SW 1271 (cell line): ENCODE results near the gene RPS6KB2.
A peak's percentile ranks its signal among the peaks of the same experiment; 100 is the strongest.

ENCODE experiments used
- DNase-seq, 2 experiments: peaks; one replicate each; lab custom pipeline; 2025; lab: John Stamatoyannopoulos, UW

The RPS6KB2 gene

DNA sequence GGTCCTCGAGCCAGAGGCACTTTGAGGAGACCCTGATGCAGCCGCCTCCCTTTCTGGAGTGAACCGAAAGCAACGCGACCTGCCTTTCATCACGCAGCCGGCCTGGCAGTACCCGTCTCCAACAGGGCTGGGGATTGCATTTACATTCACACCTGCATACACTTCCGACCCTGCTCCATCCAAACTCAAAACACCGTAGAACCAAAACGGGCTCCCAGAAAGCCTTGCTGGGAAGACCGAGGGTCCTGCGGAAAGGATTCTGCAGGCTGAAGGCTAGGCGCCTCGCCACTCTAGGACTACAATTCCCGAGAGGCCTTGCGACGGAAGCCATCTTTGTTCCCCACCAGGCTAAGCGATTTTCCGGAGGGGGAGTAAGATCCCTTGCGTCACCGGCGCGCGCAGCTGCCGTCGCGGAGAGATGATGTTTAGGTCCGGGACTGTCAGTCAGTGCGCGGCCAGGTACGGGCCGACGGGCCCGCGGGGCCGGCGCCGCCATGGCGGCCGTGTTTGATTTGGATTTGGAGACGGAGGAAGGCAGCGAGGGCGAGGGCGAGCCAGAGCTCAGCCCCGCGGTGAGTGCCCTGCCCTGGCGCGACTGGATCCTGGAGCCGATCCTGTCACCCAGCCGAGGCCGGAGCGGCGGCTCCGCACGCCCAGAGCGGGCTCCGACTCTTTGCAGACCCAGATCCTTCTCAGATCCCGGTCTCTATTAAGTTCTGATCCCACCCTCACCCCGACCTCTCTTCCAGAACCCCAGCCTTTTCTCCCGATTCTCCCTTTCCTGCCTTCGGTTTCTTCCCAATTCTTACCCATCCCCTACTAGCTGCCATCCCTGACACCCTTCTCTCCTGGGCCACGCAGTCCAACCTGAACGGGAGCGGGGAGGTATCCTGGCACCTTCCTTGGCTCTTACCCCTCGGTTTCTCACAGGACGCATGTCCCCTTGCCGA, at the start of gene RPS6KB2:
Gene RPS6KB2, plus strand, starts transcription at position 443 of the 950 bp plus-strand sequence. Its CDS starts 52 bp downstream, at position 495.
- DNase-seq, result peak; percentile 86 to 96

DNA sequence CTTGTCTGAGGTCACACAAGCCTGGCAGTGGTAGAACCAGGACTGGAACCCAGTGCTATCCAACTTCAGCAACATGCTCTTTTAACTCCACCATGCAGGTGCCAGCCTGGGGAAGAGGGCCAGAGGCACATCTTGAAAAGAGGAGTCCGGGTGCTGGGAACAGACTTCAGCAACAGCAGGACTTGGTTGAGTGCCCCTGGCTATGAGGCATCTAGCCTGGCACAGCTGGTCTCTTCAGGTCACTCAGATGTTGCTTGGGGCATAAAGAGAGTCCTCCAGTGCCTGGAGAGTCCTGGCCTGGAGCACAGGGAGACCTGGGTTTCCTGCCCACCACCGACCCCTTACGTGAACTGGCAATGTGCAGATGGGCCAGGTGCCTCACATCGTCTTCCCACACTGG, 49.8 kb upstream of the RPS6KB2 start:
- DNase-seq, result no peak

DNA sequence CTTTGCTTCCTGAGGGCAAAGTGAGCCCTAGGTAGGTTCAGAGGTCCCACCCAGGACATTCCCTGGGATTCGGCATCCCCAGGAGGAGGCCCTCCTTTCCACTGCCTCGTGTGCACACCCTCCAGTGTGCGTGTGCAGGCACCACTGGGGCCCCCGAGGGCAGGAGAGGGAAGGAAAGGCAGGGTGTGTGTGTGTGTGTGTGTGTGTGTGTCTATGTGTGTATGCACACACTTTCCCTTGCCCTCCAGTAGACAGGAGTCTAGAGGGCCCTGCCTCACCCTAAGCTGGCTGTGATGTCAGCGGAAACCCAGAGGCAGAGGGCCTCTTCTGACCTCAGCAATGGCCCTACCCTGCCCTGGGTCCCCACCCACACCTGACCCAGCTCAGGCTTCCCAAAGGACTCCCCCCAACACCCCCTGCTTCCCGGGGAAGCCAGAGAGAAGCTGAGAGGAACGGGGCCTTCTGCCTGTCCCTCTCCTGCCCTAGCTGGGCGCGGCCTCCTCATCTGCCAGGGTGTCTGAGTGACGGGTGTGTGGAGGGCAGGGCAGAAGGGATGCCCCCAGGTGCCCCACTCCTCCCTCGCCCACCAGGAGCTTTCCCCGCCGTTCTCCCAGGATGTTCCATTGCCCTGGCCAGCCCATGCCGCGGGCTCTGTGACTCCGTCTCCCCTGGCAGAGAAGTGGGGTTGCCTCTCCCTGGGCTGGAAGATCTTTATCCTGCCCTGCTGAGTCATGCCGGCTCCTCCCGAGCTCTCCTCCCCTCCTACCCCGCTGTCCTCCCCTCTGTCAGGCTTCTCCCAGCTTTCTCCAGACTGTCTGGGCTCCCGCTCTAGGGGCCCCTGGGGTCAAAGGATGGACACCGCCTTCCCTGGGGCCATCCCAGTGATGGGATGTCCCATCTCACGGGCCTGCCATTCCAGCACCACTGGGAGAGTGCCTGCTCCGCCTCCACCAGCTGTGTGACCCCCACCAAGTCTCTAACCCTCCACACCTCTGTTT, 48.9 kb upstream of the RPS6KB2 start:
- no peak for DNase-seq

DNA sequence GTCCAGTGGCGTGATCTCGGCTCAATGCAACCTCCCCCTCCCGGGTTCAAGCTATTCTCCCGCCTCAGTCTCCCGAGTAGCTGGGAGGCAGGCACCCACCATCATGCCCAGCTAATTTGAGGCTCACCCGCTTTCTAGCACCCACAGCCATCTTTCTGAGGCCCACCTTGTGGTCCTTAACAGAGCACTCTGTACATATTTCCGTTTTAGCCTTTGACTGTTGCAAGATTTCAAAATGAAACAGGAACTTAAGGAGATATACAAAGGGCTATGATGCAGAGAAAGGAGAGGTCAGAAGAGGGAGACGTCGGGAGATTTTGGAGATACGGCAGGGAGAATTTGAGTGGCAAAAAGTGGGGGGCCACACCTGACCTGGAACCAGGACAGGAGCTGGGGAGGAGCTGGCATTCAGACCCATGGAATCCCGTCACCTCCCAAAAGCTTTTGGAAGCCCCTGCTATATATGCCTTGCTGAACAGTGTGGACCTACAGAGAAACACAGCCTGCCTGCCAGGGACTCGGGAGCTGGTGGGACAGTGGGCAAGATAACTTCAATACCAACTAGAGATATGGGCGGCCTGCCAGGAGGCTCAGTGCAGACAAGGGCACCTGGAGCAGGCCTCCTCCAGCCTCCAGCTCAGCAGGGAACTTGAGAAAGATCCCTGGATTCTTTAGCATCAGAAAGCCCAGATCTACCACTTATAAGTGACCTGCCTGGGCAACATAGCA, 46.9 kb upstream of the RPS6KB2 start:
- no peak for DNase-seq

DNA sequence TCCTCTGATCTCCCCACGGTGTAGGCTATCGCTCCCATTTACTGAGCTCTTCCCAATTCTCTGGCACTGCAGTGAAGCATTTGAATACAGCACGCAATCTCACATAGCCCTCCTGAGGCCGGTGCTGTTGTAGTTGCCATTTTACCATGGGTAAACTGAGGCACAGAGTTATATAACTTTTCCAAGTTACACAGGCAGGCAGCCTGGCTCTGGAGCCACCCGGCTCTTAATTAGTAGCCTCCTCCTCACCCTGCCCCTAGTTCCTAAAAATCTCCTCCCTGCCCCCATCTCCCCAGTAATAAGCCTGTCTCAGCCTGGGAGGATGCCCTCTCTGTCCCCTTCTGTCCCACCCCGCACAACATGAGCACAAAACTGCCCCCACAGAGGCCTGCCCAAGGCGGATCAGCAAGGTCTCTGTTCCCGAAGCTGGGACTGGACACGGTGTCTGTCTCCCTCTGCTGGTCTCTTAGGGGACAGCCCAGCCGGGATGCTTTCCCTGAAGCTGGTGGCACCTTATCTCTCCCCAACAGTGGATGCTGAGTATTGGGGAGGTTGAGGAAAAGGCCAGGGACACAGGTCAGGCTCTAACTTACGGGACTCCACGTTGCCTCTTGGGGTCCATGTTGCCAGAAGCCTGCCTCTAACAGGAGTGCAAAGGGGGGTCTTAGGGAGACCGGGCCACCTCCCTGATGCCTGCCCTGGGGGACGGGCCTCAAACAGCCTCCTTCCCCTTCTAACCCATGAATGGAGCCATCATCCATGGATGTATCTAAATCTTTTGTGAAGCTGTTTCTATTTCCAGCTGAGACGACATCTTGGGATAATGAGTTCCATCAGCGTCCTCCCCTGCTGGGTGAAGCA, 45.8 kb upstream of the RPS6KB2 start:
- peak; percentile 39 to 72 for DNase-seq

DNA sequence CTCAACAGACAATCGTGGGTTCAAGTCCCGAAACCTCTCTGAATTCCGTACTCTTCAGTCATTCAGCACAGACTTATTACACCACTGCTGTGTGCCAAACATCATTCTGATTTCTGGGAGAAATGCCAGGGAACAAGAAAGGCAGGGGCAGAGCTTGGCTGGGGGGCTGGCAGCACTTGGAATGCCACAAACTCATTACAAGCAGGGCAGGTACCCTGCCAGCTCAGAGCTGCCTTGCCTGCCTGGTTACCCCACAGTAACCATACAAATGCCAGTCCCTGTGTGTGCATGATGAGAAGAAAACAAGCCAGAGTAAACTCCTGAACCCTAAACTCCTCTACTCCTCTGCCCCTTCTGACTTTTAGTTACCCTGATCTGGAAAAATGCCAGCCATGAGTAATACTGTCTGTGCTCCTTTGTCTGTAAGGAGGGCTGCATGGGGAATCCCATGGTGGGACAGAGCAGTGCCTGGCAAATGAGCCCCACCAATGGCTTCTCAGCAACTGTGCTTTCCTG, 43.4 kb upstream of the RPS6KB2 start:
- no peak for DNase-seq

DNA sequence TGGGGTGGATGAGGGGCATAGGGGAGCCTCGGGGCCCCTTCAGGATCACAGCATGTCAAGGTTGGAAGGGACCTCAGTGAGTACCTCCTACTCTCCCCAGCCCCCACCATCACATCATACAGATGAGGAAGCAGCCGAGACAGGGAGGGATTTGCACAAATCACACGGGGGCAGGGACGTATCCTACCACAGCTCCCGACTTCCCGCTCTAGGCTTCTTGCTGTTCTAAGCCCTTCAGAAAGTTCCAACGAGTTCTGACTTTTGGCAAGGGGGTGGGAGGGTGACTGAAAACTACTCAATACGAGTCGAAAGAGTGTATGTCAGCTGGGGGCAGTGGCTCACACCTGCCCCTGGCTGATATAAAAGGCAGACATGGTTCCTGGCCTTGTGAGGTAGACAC, 41.2 kb upstream of the RPS6KB2 start:
- DNase-seq, result no peak

DNA sequence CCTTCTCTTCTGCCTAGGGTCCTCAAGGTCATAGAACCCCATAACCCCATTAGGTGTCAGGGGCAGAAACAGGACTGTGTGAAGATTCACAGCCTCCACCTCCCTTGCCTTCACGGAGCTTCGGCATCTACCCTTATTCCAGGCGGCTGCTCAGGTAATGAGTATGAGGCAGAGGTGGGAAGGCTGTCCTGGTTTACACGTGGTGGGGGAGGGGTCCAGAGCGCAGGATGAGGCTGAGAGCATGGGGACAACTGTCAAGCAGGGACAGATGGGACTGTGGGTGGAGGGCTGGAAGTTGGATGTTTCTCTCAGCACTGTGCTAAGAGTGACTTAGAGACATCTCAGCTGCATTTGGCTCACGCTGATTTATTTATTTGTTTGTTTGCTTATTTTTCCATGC, 40.8 kb upstream of the RPS6KB2 start:
- DNase-seq, result no peak

DNA sequence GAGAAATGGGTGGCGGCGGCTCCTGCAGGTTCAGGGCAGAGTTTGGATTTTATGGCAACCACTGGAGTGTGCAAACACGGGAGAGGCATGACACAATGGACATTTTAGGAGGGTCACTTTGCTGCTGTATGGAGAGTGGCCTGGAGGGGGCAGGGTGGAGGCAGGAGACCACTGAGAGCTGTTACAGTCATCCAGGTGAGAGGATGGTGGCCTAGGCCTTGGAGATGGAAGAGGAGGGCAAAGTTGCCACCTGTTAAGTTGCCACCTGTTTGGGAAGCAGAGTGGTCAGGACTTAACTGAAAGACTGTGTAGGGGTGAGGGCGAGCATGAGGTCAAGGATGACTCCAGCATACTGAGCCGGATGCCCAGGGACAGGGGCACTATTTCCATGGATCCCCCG, 38.8 kb upstream of the RPS6KB2 start:
- DNase-seq, result peak in 1 of 2 experiments; percentile 38

DNA sequence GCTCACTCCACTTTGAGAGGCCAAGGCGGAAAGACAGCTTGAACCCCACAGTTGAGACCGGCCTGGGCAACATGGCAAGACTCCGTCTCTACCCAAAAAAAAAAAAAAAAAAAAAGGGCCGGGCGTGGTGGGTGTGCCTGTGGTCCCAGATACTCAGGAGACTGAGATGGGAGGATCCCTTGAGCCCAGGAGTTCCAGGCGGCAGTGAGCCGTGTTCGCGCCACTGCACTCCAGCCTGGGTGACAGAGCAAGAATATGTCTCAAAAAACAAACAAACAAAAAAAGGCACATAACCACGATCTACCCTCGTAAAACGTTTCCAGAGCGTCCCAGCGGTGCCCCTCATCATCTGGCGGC, 37.4 kb upstream of the RPS6KB2 start:
- no peak for DNase-seq

DNA sequence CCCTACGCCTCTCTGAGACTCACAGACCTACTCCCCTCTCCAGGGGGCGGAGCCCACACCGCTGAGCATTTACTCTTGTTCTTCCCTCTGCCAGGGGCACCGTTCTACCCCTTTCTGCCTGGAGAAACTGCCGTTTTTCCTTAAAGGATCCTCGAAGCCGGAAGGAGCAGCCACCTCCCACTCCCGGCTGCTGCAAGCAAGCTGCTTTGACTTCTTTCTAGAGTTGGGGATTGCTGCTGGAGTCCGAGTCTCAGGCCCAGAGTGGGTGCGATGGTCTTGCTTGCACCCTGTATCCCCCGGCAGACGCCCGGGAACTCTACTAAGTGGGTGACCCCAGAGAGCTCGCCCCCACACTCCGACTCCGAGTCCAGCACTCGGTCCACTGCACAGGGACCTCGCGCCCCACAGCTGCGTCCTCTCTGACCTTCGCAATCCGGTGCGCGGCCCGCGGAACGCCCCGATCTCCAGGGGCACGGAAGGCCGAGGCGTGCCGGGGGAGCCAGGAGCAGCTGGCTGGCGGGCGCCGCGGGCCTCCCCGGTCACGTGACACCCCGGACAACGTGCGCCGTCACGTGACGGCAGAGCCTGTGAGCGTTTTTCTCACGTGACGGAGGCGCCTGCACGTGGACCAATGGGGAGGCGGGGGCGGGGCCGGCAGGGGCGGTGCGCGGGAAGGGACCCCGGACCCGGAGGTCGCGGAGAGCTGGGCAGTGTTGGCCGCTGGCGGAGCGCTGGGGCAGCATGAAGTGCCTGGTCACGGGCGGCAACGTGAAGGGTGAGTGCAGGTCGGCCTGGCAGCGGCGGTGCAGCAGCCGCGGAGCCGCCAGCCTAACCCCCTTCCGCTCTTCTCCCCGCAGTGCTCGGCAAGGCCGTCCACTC, 36.8 kb upstream of the RPS6KB2 start, which contains the start of gene RAD9A:
Gene RAD9A, plus strand, starts transcription at position 683 of the 879 bp plus-strand sequence. Its CDS starts 59 bp downstream, at position 742.
- peak; percentile 89 to 93 for DNase-seq

DNA sequence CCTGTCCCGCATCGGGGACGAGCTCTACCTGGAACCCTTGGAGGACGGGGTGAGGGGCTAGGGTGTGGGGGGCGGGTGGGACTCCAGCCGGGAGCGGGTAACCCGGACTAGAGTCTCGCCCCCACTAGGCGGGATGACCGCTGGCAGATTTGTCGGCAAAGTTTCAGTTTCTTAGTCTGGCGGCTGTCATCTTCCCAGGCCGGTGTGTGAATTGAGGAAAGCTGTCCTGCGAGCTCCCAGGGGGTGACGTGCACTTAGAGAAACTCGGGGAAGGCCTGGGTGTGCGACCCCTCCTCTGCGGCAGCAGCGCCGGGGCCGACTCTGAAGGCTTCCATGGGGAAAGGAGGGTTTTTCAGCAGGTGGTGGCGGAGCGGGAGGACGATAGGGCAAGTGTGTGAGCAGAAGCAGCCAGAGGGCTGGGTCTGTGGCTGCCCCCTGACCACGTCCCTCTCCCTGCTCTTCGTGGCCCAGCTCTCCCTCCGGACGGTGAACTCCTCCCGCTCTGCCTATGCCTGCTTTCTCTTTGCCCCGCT, 36.0 kb upstream of the RPS6KB2 start:
- no peak for DNase-seq

DNA sequence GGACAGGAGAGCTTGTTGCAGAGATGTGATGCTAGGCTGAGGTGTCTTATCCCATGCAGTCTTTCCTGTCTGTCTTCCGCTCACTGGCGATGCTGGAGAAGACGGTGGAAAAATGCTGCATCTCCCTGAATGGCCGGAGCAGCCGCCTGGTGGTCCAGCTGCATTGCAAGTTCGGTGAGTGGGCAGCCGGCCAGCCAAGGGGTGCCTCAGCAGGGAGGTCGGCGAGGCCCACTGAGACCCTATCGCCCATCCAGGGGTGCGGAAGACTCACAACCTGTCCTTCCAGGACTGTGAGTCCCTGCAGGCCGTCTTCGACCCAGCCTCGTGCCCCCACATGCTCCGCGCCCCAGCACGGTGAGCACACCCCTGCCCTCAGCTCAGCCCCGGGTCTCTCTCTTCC, 34.9 kb upstream of the RPS6KB2 start:
- no peak for DNase-seq

DNA sequence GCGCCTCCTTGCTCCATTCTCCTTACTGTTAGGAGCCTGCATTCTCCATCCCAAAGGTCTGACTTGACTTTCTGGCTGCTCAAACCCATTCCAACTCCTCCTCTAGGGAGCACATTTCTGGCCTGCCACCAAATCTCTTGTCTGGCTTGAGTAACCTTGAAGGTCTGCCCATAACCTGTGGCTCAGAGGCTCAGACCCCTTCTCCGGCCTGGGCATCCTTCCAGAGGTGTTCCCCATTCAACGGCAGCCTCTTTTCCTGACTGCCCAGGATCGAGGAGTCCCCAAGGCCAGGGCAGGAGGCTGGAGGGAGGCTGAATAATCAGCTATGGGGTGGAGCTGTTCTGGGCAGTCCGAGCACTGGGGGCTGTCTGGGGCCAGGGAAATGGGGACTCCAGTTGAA, 34.3 kb upstream of the RPS6KB2 start:
- no peak for DNase-seq

DNA sequence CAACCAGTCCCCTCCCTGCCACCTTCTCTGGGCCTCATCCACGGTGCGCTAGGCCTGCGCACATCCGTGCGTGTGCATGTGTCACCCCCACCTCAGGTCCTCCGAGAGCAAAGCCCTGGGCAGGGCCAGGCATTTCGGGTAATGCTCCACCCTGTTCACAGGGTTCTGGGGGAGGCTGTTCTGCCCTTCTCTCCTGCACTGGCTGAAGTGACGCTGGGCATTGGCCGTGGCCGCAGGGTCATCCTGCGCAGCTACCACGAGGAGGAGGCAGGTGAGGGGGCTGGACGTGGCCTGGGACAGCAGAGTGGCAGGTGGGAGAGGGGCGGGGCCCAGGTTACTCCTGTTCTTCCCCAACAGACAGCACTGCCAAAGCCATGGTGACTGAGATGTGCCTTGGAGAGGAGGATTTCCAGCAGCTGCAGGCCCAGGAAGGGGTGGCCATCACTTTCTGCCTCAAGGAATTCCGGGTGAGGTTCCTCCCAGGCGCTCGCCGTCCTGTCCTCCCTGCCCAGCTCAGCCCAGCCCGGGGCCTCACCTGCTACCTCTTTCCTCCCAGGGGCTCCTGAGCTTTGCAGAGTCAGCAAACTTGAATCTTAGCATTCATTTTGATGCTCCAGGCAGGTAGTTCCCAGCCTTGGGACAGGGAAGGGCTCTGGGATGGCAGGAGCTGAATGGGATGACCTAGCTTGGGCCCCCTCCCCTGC, 32.6 kb upstream of the RPS6KB2 start:
- DNase-seq, result no peak

DNA sequence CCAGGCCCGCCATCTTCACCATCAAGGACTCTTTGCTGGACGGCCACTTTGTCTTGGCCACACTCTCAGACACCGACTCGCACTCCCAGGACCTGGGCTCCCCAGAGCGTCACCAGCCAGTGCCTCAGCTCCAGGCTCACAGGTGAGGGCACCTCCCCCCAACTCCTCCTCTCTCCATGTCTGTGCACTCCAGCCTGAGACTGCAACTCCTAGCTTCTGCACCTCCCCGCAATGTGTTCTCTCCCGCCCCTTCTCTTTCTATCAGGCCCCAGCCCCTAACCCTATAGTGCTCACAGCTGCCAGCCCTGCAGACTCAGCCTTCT, 32.1 kb upstream of the RPS6KB2 start:
- DNase-seq, result no peak

DNA sequence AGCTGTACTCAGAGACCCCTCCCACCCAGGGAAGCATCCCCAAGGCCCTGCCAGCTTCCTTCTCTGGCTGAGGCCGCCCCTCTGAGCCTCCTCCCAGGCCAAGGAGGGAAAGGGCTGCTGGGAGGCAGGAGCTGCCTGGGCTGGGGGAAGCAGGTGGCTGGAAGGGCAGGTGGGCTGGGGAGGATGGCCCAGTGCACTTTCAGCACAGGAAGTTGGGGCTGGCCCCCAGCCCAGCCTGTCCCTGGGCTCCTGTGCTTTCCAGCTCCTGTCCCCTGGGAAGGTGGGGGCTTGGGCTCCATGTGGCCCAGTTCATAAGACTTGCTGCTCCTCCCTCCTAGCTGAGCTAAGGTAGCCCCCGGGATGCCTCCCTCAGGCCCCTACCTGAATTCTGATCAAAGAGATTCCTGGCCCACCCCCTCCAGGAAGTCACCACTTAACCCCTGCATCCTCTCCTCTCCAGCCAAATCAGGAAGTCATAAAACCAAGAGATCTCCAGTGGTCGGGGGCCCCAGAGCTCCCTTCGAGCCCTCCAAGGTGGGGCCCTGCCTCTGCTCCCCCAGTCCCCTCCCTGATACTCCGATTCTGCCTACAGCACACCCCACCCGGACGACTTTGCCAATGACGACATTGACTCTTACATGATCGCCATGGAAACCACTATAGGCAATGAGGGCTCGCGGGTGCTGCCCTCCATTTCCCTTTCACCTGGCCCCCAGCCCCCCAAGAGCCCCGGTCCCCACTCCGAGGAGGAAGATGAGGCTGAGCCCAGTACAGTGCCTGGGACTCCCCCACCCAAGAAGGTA, 31.5 kb upstream of the RPS6KB2 start:
- DNase-seq, result no peak

DNA sequence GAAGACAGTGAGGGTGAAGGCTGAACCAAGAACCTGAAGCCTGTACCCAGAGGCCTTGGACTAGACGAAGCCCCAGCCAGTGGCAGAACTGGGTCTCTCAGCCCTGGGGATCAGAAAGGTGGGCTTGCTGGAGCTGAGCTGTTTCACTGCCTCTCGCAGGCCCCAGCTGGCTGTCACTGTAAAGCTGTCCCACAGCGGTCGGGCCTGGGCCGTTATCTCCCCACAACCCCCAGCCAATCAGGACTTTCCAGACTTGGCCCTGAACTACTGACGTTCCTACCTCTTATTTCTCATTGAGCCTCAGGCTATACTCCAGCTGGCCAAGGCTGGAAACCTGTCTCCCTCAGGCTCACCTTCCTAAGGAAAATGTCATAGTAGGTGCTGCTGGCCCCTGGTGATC, 30.8 kb upstream of the RPS6KB2 start:
- no peak for DNase-seq
